ENCODE data around the gene WWC1. TPM values are rescaled to one million over a fixed set of nuclear protein-coding genes. Genes with fewer than 3 reads are reported as not detected.

WWC1 gene
- total RNA-seq, 1 experiment from 2014 or later, result 190 TPM

- CTCF ChIA-PET, result interaction anchor here (1.1 to 6.7 kb wide), 10 partner anchors 18 to 96 kb away, joined by 3 to 38 read pairs (median 6); no protein-coding TSS in a partner anchor
- no TSS peak for BruUV-seq (replicated peaks)
- intact Hi-C loops (cut with micrococcal nuclease; ENCODE audit: unreplicated experiment), result loop anchor here (1.0 to 2.0 kb wide), 5 partner anchors 17 to 95 kb away; no protein-coding TSS in a partner anchor
- peak; percentile 82 for DNase-seq
- Mint-ChIP-seq H3K9me3 (ENCODE audit: low read depth, unreplicated experiment) (no peaks in the 10 kb centered on the region), H3K27me3 (ENCODE audit: unreplicated experiment) (no peaks in the 10 kb centered on the region), H3K4me3 (ENCODE audit: low read depth, unreplicated experiment) (peak overlapping the region; percentile 49), H3K36me3 (ENCODE audit: insufficient read depth, unreplicated experiment) (peaks cover 54% of the 10 kb centered on the region), H3K4me1 (ENCODE audit: low read depth, unreplicated experiment) (peaks cover 66% of the 10 kb centered on the region), H3K27ac (ENCODE audit: unreplicated experiment) (peak overlapping the region; percentile 72)
- TF ChIP-seq CTCF (IDR thresholded peaks at IDR 0.05; ENCODE audit: unreplicated experiment), result peak; percentile 50
These were observed 74.2 kb downstream of the WWC1 start for GRCh38 chr5:168365581-168366081.

GRCh38 chr5:168366116-168366515 is 74.7 kb downstream of the WWC1 start:
- BruUV-seq (replicated peaks), result no TSS peak
- TF ChIP-seq CTCF (IDR thresholded peaks at IDR 0.05; ENCODE audit: unreplicated experiment), result no peak
- no peaks in the 10 kb centered on the region for H3K27me3 Mint-ChIP-seq (ENCODE audit: unreplicated experiment)
- DNase-seq, result no peak
- CTCF ChIA-PET, result interaction anchor here (0.6 to 3.1 kb wide), 2 partner anchors 70 to 97 kb away, joined by 3 to 15 read pairs; no protein-coding TSS in a partner anchor
- no peaks in the 10 kb centered on the region for H3K9me3 Mint-ChIP-seq (ENCODE audit: low read depth, unreplicated experiment)
- H3K27ac Mint-ChIP-seq (ENCODE audit: unreplicated experiment), result peak overlapping the region; percentile 72
- intact Hi-C loops (cut with micrococcal nuclease; ENCODE audit: unreplicated experiment), result no loop called here
- H3K4me3 Mint-ChIP-seq (ENCODE audit: low read depth, unreplicated experiment), result peak overlapping the region; percentile 49
- peaks cover 66% of the 10 kb centered on the region for H3K4me1 Mint-ChIP-seq (ENCODE audit: low read depth, unreplicated experiment)
- H3K36me3 Mint-ChIP-seq (ENCODE audit: insufficient read depth, unreplicated experiment), result peaks cover 54% of the 10 kb centered on the region

- Mint-ChIP-seq H3K9me3 (ENCODE audit: low read depth, unreplicated experiment) (no peaks in the 10 kb centered on the region), H3K4me1 (ENCODE audit: low read depth, unreplicated experiment) (peaks cover 39% of the 10 kb centered on the region), H3K4me3 (ENCODE audit: low read depth, unreplicated experiment) (no peak overlapping the region), H3K27ac (ENCODE audit: unreplicated experiment) (no peak overlapping the region), H3K27me3 (ENCODE audit: unreplicated experiment) (no peaks in the 10 kb centered on the region), H3K36me3 (ENCODE audit: insufficient read depth, unreplicated experiment) (peaks cover 42% of the 10 kb centered on the region)
- no peak for TF ChIP-seq CTCF (IDR thresholded peaks at IDR 0.05; ENCODE audit: unreplicated experiment)
- BruUV-seq (replicated peaks), result no TSS peak
- no peak for DNase-seq
- intact Hi-C loops (cut with micrococcal nuclease; ENCODE audit: unreplicated experiment), result loop anchor here (1.0 kb wide), 1 partner anchor 32 kb away; no protein-coding TSS in a partner anchor
- CTCF ChIA-PET, result interaction anchor here (0.7 to 1.0 kb wide), 2 partner anchors 44 to 77 kb away, joined by 3 to 4 read pairs; partner anchors contain the start of gene WWC1
These were observed 77.4 kb downstream of the WWC1 start for GRCh38 chr5:168368854-168369253.

GRCh38 chr5:168370831-168371230 is 79.4 kb downstream of the WWC1 start:
- Mint-ChIP-seq H3K27me3 (ENCODE audit: unreplicated experiment) (no peaks in the 10 kb centered on the region), H3K27ac (ENCODE audit: unreplicated experiment) (no peak overlapping the region), H3K36me3 (ENCODE audit: insufficient read depth, unreplicated experiment) (peaks cover 25% of the 10 kb centered on the region), H3K9me3 (ENCODE audit: low read depth, unreplicated experiment) (no peaks in the 10 kb centered on the region), H3K4me1 (ENCODE audit: low read depth, unreplicated experiment) (peaks cover 20% of the 10 kb centered on the region), H3K4me3 (ENCODE audit: low read depth, unreplicated experiment) (no peak overlapping the region)
- no peak for TF ChIP-seq CTCF (IDR thresholded peaks at IDR 0.05; ENCODE audit: unreplicated experiment)
- CTCF ChIA-PET, result interaction anchor here (0.6 kb wide), 1 partner anchor 56 kb away, joined by 3 read pairs; no protein-coding TSS in a partner anchor
- intact Hi-C loops (cut with micrococcal nuclease; ENCODE audit: unreplicated experiment), result no loop called here
- no TSS peak for BruUV-seq (replicated peaks)
- no peak for DNase-seq

All from Calu3 (cell line).